NCI-H446 treated with DMSO at 0.1 percent for 48 hours (cell line): ENCODE measurements around the gene TBC1D1.

Source experiments
- DNase-seq: peaks from one replicate; lab custom pipeline; 2025; lab: John Stamatoyannopoulos, UW

The TBC1D1 gene

DNA sequence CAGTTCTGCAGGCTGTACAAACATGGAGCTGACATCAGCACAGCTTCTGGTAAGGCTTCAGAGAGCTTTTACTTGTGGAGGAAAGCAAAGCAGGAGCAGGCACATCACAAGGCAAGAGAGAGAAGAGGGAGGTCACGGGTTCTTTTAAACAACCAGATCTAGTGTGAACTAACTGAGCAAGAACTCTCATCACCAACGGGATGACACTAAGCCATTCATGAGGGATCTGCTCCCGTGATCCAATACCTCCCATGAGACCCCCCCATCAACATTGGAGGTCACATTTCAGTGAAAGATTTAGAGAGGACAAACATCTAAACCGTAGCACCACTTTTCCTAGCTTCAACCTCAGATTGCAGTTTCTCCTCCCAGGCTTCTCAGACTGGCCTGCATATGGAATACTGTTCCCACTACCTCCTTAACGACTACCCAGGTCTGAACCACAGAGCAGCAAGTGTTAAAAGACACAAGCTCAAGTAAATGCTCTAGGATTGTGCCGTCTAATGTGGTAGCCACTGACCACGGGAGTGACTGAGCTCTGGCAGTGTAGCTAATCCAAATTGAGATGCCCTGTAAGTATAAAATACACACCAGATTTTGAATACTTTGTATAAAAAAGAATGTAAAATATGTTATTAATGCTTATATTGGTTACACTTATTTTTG is 262.0 kb downstream of the TBC1D1 start:
- no peak for DNase-seq

DNA sequence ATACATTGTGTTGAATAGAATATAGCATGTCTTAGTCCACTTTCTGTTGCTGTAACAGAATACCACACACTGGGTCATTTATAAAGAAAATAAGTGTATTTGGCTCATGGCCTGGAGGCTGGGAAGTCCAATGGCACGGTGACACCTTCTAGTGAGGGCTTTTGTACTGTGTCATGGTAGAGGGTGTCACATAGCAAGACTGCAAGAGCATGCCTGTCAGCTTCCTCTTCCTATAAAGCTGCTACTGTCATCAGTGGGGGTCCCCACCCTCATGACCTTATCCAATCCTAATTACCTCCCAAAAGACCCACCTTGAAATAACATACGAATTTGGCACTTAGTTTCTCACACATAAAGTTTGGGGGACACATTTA is 262.5 kb downstream of the TBC1D1 start:
- no peak for DNase-seq

DNA sequence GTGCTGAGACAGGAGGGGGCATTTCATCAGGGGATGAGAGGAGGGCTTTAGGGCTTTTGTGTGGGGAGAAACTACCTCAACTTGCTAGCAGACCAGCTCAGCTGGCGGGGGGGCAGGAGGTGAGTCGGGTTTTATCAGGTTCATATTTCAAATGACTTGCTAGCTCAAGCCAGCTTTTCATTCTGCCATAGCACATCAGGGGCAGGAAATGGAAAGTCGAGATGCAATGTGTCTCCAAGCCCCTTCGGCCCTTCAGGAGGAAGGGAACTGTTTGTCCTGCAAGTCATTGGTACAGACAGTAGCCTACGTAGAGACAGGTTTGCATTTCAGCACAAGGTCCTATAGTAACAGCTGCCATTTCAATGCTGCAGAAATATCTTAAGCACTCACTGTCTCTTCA is 263.4 kb downstream of the TBC1D1 start:
- no peak for DNase-seq

DNA sequence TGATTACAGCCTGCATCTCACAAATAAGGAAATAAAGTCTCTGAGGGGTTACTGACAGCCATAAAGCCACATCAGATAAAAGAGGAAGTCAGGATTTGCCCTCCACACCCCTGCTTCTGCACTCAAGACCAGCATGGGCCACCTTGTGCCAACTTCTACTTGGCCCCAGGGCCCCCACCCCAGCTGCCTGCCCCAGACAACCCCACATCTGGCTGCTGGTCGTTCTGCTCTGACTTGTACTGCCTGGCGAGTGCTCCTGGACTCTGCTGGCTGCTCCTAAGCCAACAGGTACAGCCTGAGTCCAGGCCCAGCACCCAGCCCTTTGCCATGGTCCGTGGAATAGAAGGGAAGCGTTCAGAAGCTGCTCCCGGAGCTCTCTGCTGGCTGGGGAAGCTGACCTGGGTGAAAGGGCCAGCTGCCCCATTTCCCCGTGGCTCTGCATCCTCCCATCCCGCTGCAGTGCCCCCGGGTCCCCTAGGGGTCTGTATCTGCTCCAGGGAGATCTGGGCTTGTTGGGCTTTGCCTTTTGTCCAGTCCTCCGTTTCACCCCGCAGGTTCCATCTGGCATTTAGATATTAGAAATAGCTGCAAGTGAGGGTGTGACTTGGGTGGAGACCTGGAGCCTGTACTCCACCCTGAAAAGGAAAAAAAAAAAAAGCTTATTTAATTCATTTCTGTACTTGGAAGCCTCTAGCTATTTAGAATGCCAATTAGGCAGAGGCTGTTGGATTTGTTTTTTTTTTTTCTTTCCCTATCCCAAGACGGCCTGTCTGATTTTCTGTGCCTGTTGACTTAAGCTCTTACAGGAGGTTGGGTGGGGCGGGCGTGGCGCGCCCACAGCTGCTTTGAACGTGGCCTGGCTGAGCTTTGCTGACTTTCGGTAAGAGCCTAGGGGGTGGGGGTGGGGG is 264.1 kb downstream of the TBC1D1 start:
- DNase-seq, result no peak

DNA sequence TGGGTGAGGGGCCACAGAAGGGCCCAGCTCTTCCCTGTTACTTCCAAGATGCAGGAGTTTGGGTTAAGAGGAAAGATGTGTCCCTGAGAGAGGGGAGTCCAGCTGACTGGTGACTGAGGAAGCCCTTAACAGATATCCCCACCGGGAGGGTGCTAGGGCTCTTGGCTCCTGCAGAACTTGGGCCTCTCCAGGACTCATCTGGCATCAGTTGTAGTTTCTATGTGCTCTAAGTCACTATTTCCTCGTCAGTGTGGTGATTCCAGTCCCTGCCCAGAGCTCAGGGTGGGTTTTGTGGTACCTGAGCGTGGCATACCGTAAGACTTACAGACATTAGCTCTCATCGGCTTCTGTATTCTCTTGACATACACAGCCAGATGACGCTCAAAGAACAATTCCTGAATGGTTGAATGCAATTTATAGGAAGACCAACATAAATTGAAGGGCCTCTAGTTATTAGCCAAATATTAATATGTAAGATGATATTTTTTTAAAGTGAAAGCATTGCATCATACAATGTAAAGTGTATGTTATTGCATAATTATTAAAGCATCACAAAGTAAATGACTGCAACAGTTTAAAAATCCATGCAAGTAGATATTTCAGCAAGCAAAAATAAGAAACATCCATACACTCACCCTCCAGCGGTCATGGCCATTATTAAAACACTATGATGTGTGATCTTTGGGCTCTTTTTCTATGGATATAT is 264.9 kb downstream of the TBC1D1 start:
- DNase-seq, result no peak

DNA sequence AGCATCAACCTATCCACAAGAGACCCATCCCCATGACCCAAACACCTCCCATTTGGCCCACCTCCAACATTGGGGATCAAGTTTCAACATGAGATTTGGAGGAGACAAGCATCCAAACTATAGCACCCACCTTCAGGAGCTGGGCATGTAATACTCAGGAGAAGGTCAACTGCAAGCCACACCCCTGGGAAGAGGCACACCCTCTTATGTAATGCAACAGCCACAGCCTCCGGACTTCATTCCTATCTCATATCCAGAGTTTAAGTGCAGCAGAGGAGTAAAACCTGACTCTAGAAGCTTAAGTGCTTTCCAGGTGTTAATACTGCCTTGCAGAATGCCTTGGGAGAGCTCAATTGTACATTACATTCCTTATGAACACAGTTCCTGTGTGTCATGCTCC is 266.7 kb downstream of the TBC1D1 start:
- DNase-seq, result no peak

DNA sequence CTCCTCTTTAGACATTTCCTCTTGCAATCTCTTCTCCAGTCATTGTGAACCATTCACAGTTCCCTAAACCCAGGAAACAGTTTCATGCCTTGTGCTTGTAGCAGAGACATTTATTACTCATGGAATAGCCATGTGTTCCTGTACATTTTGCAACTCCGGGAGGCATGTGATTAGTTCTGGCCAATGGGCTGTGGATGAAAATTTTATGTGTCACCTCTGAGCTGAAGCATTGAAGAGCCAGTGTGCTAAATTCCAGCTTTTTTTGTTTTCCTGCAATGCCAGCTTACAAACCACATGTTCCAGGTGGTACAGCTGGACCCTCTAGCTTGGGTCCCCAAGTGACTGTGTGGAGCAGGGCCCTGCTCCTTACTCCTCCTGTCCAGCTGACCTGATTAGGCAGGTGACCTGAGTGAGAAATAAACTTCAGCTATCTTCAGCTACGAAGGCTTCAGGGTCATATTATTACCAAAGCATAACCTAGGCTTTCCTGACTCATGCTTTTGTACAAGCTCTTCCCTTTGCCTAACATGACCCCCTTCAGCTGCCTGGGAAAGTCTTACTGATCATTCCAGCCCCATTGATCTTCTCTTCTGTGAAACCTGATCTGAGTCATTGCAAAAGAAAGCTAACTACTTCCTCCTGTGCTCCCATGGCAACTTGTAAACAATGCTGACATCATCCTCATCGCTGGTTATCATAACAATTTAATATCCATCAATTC is 269.8 kb downstream of the TBC1D1 start:
- no peak for DNase-seq

DNA sequence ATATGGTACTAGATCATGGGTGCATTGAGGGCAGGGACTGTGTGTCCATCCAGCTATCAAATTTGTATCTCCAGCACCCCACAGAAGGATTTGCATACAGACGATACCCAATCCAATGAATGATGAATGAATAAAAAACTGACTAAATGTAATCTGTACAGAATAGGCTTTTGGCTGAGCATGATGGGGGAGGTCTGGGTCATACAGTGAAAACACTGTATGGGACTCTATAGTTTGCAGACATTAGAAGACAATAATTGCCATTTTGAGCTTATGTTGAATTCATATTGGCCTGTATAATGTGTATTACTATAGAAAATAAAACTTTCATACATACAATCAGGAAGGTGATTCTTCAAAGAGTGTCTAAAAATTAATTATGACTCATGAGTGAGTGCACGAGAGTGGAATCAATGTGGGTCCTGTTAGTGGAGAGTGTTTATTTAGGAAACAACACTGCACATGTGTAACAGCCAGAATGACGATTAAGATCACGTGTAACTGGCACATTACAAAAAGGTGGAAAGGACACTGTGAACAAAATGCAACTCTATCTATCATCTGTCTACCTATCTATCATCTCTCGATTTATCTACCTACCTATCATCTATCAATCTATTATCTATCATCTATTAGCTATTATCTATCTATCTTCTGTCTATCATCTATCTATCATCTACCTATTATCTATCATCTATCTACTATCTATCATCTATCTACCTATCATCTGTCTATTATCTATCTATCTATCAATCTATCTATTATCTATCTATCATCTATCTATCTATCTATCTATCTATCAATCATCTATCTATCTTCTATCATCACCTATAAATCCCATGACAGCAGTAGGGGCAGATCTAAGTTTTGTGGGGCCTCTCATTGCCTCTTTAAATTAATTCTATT is 270.6 kb downstream of the TBC1D1 start:
- no peak for DNase-seq

DNA sequence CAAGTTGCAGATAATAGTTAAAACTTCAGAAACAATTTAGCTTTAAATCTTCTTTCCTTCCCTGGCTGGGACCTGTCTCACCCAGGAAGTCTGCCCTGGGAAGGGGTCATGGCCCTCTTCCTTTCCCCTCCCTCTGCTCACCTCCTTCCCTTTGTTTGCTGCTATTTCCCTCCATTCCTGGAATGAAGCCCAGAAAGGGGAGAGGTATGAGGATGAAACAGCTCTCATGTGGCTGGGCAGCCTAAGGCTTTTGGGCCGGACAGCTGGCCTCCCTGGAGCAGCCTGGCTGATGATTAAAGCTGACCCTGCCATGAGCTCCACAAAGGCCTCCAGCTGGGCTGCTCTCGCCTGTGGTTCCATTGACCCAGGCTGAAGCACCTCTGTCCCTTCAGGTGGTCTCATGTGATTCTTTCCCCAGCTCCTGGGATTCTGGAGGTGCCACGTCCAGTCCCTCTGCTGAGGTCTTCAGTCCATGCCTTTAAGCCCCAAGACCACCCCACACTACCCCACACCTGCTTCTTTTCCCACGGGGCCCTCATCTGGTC is 271.4 kb downstream of the TBC1D1 start:
- DNase-seq, result no peak

DNA sequence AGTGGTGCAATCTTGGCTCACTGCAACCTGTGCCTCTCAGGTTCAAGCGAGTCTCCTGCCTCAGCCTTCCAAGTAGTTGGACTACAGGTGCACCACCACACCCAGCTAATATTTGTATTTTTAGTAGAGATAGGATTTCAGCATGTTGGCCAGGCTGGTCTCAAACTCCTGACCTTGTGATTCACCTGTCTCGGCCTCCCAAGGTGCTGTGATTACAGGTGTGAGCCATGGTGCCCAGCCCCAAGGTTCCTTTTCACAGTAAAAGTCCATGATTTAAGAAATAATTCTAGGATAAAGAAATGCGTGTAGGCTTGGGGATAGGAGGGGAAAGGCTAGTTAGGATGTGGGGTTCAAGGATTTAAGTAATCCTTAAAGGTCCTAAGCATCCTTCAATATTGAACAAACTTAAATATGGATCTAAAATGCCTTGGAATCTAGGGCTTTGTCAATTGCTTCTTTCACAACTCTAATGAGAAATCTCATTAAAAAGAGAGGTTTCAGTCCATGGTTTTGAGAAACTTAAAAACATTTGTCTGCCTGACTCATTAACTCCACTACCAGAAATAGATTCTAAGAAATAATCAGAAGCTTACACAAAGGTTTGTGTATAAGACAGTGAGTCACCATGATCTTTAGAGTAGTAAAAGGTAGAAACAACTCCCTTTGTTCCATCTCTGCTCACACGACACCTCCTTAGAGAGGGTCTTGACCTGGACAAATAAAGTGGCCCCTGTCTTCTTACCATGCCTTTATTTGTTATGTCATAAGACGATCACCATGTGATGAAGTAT is 272.5 kb downstream of the TBC1D1 start:
- DNase-seq, result no peak

DNA sequence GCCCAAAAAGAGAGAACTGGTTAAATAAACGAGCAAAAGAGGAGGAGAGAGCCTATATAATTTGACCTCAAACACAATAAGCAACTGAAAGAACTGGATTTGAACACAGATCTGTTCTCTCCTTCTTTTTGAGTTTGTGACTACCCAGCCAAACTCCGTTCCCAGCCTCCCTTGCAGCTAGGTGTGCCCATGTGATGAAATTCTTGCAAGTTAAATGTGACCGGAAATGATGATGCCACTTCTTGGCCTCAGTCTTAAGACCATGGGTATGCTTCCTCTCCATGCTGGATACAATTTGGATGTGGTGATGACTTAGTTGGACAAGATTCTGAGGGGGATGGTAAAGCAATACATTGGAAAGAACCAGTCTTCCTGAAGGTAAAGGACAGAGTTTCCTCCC is 273.5 kb downstream of the TBC1D1 start:
- DNase-seq, result no peak

DNA sequence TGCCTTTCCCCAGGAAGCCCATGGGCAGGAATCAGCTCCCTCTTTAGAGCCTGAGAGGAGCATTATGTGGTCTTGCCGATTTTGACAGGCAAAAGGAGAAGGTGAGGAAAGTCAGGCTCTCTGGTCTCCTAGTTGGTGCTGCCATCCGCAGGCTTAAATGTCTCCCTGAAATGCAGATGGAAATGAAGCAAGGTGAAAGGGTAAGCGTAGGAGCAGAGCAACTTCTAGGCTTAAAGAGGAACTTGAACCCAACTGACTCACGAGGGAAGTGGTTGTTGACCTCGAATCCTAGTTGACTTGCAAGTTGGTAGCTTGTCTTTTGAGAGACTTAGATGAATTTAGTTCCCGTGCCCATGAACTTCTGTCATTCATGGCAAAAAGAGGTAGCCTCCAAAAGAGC is 275.2 kb downstream of the TBC1D1 start:
- DNase-seq, result no peak

DNA sequence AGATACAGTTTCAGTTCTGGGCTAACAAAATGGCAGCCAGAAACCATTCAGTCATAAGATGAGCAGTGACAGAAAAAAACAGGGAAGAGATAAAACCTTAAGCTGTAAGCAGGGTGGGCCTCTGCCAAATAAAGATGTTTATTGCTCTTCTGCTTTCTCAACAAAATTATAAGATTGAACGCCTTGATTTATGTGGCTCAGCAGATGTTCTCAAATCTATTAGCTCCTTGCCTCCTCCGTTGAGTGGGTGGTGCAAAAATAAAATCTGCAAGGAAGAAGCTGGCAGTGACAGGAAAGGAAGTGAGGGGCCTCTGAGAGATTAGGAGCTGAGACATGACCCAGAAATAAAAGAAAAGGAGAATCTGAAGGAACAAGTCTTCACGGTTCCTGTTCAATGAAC is 275.9 kb downstream of the TBC1D1 start:
- DNase-seq, result no peak

DNA sequence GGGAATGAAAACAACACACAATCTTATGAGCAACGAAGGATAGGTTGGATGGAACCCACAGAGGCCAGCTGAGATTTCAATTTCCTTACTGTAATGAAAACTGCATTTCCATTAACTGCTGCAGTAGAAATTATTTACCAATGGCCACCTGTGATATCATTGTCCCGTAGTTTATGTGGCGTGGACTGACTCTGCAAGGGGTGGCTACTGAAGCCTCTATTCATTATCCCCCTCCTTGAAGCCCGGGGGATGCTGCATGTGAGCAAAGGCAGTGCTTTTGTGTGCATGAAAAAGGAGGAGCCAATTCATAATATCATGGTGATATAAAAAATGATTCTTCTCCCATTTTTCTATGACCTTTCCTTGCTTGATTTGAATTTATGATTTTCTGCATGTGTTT is 277.1 kb downstream of the TBC1D1 start:
- DNase-seq, result no peak

DNA sequence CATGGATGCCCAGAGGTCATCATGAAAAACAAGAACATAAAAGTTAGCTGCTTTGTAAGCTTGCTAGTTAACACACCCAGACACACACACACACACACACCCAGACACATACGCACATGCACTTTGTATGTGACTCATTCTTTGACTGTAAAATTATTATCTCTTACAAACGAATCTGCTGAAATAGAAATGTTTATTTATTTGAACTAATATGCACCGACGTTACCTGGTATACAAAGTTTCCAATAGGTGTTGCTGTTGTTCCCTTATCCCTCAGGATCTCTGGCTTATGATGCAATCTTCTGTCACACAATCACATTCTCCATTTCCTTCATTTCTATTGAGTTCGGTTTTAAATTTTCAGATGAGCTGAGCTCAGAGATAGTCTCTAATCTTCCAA is 278.6 kb downstream of the TBC1D1 start:
- DNase-seq, result no peak

DNA sequence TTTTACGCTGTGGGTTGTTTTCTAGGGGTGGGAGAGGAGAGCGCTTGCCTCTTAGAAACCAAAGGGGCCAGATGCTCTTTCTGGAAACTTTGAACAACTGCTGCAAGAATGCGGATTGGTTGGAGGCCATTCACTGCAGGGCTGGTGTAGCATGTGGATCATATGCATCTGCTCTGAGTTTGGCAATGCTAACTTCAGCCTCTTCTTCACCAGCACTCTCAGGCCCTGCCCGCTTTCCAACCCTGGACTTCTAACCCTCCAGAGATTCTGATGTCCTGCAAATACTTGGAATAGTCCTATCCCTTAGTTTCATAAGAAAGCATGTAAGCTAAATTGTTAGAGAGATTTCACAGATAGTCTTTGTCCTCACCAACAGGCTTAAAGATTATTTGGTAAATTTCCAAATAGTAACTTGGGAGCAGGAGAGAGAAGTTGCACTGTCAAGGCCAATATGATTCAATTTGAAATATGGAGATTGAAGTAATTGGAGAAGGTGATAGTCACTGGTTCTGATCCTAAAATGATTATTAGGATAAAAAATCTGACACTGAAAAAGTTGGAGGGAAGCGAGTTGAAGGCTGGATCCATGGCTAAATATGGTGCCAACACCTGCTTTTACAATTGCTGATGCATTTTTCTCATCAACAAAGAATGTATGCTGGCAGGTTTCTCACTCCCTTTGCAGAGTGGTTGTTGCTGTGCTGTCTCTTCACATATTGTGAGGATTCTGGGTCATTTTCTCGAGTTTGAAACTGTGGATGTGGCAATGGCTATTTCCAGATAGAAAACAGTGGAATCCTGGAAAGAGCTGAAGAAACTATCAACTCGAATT is 279.7 kb downstream of the TBC1D1 start:
- no peak for DNase-seq

DNA sequence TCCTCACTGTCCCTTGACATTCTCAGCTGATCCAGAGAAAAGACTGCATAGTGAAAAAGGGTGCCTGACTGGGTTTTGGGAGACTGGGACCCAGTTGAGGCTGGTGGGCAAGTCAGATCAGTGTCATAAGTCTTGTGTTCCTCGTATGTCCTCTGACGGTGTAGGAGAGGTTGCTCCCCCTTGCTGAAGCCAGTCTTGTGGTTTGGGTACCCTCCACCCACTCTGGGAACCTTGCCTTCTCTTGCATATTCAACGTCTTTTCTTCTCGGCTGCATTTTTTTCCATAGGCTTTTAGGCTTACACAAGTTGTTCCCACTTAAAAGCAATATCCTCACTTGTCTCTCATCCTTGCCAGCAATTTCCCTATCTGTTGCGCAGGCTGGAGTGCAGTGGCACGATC is 281.2 kb downstream of the TBC1D1 start:
- DNase-seq, result no peak

DNA sequence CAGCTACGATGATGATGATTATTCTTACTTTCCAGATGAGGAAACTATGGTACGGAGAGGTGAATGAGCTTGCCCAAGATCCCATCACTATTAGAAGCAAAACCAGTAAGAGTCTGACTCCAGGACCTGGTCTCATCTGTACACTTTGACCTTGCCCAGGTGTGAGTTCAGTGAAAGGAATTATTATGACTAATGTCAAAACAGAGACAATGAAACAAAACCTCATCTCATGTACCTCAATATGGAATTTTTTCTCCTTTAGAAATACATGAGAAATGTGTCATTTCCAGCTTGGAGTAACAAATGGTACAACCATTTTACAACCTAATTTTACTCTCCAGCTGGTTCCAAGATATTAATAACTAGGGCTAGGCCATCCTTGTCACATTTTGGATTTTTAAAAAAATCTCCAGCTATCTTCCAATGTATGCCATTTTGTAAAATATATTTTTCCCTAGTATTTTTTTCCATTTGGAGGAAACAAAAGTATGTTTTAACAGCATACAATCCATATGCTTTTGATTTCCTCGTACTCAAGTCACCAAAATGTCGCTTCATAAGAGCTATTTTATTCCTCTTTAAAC is 283.1 kb downstream of the TBC1D1 start:
- DNase-seq, result no peak

DNA sequence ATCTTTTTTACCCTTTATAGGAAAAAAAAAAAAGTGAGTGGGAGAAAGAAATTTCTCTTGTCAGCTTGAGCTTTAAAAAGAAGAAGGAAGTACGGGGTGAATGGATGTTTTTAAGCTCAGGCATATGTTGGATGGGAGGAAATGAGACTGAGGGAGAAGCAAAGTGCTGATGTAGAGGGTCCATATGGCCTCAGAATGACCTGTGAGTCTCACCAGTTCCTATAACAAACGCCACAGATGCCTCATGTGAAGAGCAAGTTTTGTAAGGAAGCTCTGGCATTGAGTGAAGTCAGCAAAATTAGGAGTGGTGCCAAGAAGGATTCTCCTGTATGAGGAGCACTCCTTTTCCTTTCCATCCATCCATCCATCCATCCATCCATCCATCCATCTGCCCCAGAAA is 283.9 kb downstream of the TBC1D1 start:
- no peak for DNase-seq
